ENCODE measurements around the gene HSP90AB1.

HSP90AB1 gene

DNA sequence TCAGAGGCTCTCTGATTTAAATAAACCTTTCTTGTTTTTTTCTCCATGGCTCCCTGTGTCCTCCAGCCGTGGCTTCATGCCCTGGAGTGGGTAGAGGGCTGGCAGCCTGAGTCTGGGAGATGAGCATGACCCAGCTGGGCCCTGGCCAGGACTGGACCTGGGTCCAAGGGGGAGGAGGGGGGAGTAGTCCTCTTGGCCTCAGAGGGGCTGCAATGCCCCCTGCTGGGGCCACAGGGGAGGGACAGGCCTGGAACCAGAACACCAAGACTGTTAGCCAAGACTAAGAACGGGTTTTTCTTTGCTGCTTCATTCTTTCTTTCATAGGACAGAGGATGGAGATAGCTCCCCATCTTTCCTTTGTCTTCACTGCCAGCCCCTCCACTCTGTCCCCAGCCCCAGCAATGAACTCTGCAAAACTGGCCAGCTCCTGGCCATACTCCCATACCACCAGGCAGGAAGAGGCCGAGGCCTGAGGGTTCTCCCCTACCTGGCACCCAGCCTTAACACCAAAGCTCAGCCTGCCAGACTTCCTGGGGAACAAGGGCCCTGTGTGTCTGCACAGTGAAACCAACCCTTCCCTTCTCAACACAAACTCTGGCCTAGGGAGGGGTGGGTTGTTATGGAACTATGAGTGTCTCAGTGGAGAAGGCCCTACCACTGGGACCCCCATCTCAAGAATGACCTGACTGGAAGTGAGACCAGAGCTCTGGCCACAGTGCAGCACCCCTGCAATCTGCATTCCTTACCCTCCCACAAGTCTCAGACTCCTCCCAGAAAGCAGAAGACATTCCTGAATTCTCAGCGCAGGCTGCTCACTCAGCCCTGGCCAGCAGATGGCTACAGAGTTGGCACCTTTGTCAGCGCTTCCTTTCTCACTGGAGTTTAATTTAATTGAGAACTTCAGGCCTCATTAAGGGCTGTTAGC lies 12.5 kb upstream of the HSP90AB1 start:
- H3K9me3 ChIP-seq (ENCODE audit: control insufficient read depth, insufficient read depth, low read depth, low read length) = no peaks in the 10 kb centered on the region
- no peak overlapping the region for H3K27ac ChIP-seq (ENCODE audit: extremely low read depth, low read depth, low read length)
- ChIA-PET CTCF (interaction anchor here (0.6 to 7.8 kb wide), 46 partner anchors 8 to 643 kb away, joined by 3 to 148 read pairs (median 4); partner anchors contain the start of genes AARS2, HSP90AB1, SLC29A1 and SLC35B2), POLR2A (interaction anchor here (0.5 to 4.0 kb wide), 6 partner anchors 10 to 259 kb away, joined by 3 to 21 read pairs (median 4); partner anchors contain the start of genes HSP90AB1, SLC29A1 and SLC35B2)
- H3K36me3 ChIP-seq (ENCODE audit: control insufficient read depth in 2 of 2, insufficient read depth in 1 of 2, low read length in 2 of 2) = peaks cover 5 to 63% of the 10 kb centered on the region in 2 experiments; a peak in 2 of 3 replicates
- H3K4me3 ChIP-seq (ENCODE audit: low read depth, low read length) = no peak overlapping the region
- peaks cover 4% of the 10 kb centered on the region; the same call in 1 of the 2 replicates for H3K4me1 ChIP-seq (ENCODE audit: control insufficient read depth, insufficient read depth, low read length)
- TF ChIP-seq ZNF426 (tag by site-specific recombination; IDR thresholded peaks at IDR 0.05) = no peak
- no peak for TF ChIP-seq ZNF354C (tag by site-specific recombination; IDR thresholded peaks at IDR 0.05; ENCODE audit: borderline replicate concordance, low read depth)
- TF ChIP-seq ZNF521 (tag by site-specific recombination; IDR thresholded peaks at IDR 0.05) = no peak
- TF ChIP-seq ZNF433 (tag by site-specific recombination; IDR thresholded peaks at IDR 0.05; ENCODE audit: low read depth) = no peak
- no peak for TF ChIP-seq TCF7L2 (IDR thresholded peaks at IDR 0.05; ENCODE audit: borderline replicate concordance, low read depth, low read length)
- TF ChIP-seq KLF8 (tag by site-specific recombination; IDR thresholded peaks at IDR 0.05) = no peak
- no peak for TF ChIP-seq ZNF544 (tag by site-specific recombination; IDR thresholded peaks at IDR 0.05)
- TF ChIP-seq RBAK (tag by site-specific recombination; IDR thresholded peaks at IDR 0.05) = no peak
- no peak for TF ChIP-seq ZNF596 (tag by site-specific recombination; IDR thresholded peaks at IDR 0.05)
- TF ChIP-seq ZBTB17 (tag by site-specific recombination; IDR thresholded peaks at IDR 0.05) = peak; percentile 58
- TF ChIP-seq ZNF248 (tag by site-specific recombination; IDR thresholded peaks at IDR 0.05) = no peak
- peak; percentile 69 for TF ChIP-seq CTCF (tag by site-specific recombination; IDR thresholded peaks at IDR 0.05)
- no peak for TF ChIP-seq ZBTB8A (tag by site-specific recombination; IDR thresholded peaks at IDR 0.05)
- no peak for TF ChIP-seq ZNF621 (tag by site-specific recombination; IDR thresholded peaks at IDR 0.05)
- TF ChIP-seq, protein P1, sequence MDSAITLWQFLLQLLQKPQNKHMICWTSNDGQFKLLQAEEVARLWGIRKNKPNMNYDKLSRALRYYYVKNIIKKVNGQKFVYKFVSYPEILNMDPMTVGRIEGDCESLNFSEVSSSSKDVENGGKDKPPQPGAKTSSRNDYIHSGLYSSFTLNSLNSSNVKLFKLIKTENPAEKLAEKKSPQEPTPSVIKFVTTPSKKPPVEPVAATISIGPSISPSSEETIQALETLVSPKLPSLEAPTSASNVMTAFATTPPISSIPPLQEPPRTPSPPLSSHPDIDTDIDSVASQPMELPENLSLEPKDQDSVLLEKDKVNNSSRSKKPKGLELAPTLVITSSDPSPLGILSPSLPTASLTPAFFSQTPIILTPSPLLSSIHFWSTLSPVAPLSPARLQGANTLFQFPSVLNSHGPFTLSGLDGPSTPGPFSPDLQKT (IDR thresholded peaks at IDR 0.05; ENCODE audit: borderline replicate concordance, low read depth, low read length) = no peak
- TF ChIP-seq ZSCAN30 (tag by site-specific recombination; IDR thresholded peaks at IDR 0.05) = no peak
- TF ChIP-seq ZNF654 (tag by site-specific recombination; IDR thresholded peaks at IDR 0.05; ENCODE audit: low read depth) = peak; percentile 70
- TF ChIP-seq, protein P2, sequence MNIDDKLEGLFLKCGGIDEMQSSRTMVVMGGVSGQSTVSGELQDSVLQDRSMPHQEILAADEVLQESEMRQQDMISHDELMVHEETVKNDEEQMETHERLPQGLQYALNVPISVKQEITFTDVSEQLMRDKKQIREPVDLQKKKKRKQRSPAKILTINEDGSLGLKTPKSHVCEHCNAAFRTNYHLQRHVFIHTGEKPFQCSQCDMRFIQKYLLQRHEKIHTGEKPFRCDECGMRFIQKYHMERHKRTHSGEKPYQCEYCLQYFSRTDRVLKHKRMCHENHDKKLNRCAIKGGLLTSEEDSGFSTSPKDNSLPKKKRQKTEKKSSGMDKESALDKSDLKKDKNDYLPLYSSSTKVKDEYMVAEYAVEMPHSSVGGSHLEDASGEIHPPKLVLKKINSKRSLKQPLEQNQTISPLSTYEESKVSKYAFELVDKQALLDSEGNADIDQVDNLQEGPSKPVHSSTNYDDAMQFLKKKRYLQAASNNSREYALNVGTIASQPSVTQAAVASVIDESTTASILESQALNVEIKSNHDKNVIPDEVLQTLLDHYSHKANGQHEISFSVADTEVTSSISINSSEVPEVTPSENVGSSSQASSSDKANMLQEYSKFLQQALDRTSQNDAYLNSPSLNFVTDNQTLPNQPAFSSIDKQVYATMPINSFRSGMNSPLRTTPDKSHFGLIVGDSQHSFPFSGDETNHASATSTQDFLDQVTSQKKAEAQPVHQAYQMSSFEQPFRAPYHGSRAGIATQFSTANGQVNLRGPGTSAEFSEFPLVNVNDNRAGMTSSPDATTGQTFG (tag by site-specific recombination; IDR thresholded peaks at IDR 0.05; ENCODE audit: borderline replicate concordance) = no peak
- TF ChIP-seq ZXDB (tag by site-specific recombination; IDR thresholded peaks at IDR 0.05) = no peak
- TF ChIP-seq ZNF133 (tag by site-specific recombination; IDR thresholded peaks at IDR 0.05) = no peak
- TF ChIP-seq ZNF394 (tag by site-specific recombination; IDR thresholded peaks at IDR 0.05; ENCODE audit: borderline replicate concordance) = no peak
- peak; percentile 61; the same call in 1 of the 2 replicates for TF ChIP-seq KLF16 (tag by site-specific recombination; IDR thresholded peaks at IDR 0.05)
- TF ChIP-seq ZNF132 (tag by site-specific recombination; IDR thresholded peaks at IDR 0.05; ENCODE audit: borderline replicate concordance) = no peak
- TF ChIP-seq ZNF155 (tag by site-specific recombination; IDR thresholded peaks at IDR 0.05) = no peak
- 0 out of 2 replicates have a peak, but pooled peaks have one; percentile 45 for TF ChIP-seq HOXC10 (CRISPR knock-in tag; IDR thresholded peaks at IDR 0.05)
- no peak for TF ChIP-seq ZSCAN5A (tag by site-specific recombination; IDR thresholded peaks at IDR 0.05)
- TF ChIP-seq, protein P3, sequence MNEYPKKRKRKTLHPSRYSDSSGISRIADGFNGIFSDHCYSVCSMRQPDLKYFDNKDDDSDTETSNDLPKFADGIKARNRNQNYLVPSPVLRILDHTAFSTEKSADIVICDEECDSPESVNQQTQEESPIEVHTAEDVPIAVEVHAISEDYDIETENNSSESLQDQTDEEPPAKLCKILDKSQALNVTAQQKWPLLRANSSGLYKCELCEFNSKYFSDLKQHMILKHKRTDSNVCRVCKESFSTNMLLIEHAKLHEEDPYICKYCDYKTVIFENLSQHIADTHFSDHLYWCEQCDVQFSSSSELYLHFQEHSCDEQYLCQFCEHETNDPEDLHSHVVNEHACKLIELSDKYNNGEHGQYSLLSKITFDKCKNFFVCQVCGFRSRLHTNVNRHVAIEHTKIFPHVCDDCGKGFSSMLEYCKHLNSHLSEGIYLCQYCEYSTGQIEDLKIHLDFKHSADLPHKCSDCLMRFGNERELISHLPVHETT (tag by site-specific recombination; IDR thresholded peaks at IDR 0.05) = no peak
- no peak for TF ChIP-seq ZNF274 (IDR thresholded peaks at IDR 0.05; ENCODE audit: low read length)
- TF ChIP-seq ZNF274 (tag by site-specific recombination; IDR thresholded peaks at IDR 0.05; ENCODE audit: borderline replicate concordance) = no peak
- no peak for TF ChIP-seq ZNF341 (tag by site-specific recombination; IDR thresholded peaks at IDR 0.05; ENCODE audit: low read depth)
